DOHH2 (cell line): Measurements from ENCODE around the gene DYNLT2B.

ENCODE experiments used
- H3F3A ChIP-seq: fragments of 200-600 bp; sonication (generic), shearing (Covaris generic); 2 replicates; pipeline ENCODE4 v1.6.0; 2016; ENCODE audit warnings: antibody characterized with exemption, mild to moderate bottlenecking; ENCODE audit not compliant: control insufficient read depth, insufficient read depth
- H3K27ac ChIP-seq: fragments of 200-600 bp; sonication (generic); 2 replicates; pipeline ENCODE4 v1.5.1; 2014; ENCODE audit warnings: low read depth, mild to moderate bottlenecking, low read length, moderate library complexity
- H3K27me3 ChIP-seq: fragments of 200-600 bp; sonication (generic); 2 replicates; pipeline ENCODE4 v1.6.1; 2014; ENCODE audit warnings: mild to moderate bottlenecking, low read length, mixed read lengths; ENCODE audit not compliant: control insufficient read depth
- H3K36me3 ChIP-seq: fragments of 200-600 bp; sonication (generic); 2 replicates; pipeline ENCODE4 v1.6.1; 2014; ENCODE audit warnings: mild to moderate bottlenecking, low read length, moderate library complexity, mixed read lengths; ENCODE audit not compliant: control insufficient read depth
- H3K4me1 ChIP-seq: fragments of 200-600 bp; sonication (generic); 2 replicates; pipeline ENCODE4 v1.6.1; 2014; ENCODE audit warnings: mild to moderate bottlenecking, low read length, mixed read lengths; ENCODE audit not compliant: control insufficient read depth
- H3K4me2 ChIP-seq: fragments of 200-600 bp; sonication (generic); 2 replicates; pipeline ENCODE4 v1.6.0; 2014; ENCODE audit warnings: mild to moderate bottlenecking, low read length, moderate library complexity
- H3K4me3 ChIP-seq: fragments of 200-600 bp; sonication (generic); 2 replicates; pipeline ENCODE4 v1.5.1; 2014; ENCODE audit warnings: mild to moderate bottlenecking, low read length, mixed read lengths
- H3K79me2 ChIP-seq: fragments of 200-600 bp; sonication (generic); 2 replicates; pipeline ENCODE4 v1.6.1; 2014; ENCODE audit warnings: mild to moderate bottlenecking, low read length, mixed read lengths; ENCODE audit not compliant: control insufficient read depth
- H3K9me2 ChIP-seq: fragments of 200-600 bp; sonication (generic); replicated peaks from 2 replicates; pipeline ENCODE4 v1.6.1; 2014; ENCODE audit warnings: mild to moderate bottlenecking, low read length, mixed read lengths; ENCODE audit not compliant: control insufficient read depth
- H3K9me3 ChIP-seq: fragments of 200-600 bp; sonication (generic); 2 replicates; pipeline ENCODE4 v1.6.1; 2014; ENCODE audit warnings: antibody characterized with exemption, low read length, mixed read lengths; ENCODE audit not compliant: control insufficient read depth, insufficient read depth
- H4K20me1 ChIP-seq: fragments of 200-600 bp; sonication (generic); 2 replicates; pipeline ENCODE4 v1.6.0; 2014; ENCODE audit warnings: low read depth, mild to moderate bottlenecking, antibody characterized with exemption, low read length, moderate library complexity; ENCODE audit not compliant: control insufficient read depth, insufficient read depth
- EZH2phosphoT487 ChIP-seq: fragments of 200-600 bp; sonication (generic); IDR thresholded peaks from 2 replicates; pipeline ENCODE4 v1.6.1; 2017; ENCODE audit warnings: borderline replicate concordance, mild to moderate bottlenecking, antibody characterized with exemption, low read length, moderate library complexity, mixed read lengths
- TF ChIP-seq, protein P1 (sequence below): fragments of 200-600 bp; sonication (generic); IDR thresholded peaks from one replicate; pipeline ENCODE4 v1.5.1; 2014; ENCODE audit warnings: antibody characterized with exemption, mild to moderate bottlenecking, low read depth, low read length; ENCODE audit not compliant: poor library complexity, severe bottlenecking

The DYNLT2B gene

DNA sequence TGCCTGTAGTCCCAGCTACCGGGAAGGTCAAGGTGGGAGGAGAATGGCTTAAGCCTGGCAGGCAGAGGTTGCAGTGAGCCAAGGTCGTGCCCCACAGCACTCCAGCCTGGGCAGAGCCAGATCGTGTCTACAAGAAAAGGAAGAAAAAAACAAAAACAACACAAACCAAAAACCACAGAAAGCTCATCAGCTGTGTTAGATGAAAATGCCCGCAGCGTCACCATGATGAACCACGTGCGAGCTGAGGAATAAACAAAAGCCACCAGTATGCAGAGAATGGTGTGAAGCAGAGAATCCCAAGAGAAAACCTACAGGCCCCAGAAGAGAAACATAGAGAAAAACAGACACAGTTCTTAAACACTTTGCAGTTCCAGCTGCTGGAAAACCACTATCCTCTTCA, 39.9 kb upstream of the DYNLT2B start:
- Histone ChIP-seq H3K4me3 (no peak overlapping the region), H3K4me1 (no peaks in the 10 kb centered on the region), H3K9me3 (no peaks in the 10 kb centered on the region), H3K9me2 (no peaks in the 10 kb centered on the region), H3K36me3 (peaks cover 70% of the 10 kb centered on the region), H3K4me2 (no peak overlapping the region), H3K27ac (no peak overlapping the region), H4K20me1 (no peaks in the 10 kb centered on the region), H3K27me3 (no peaks in the 10 kb centered on the region), H3K79me2 (no peaks in the 10 kb centered on the region), H3F3A (no peaks in the 10 kb centered on the region)
- TF ChIP-seq EZH2phosphoT487, result no peak
- TF ChIP-seq, protein P1, sequence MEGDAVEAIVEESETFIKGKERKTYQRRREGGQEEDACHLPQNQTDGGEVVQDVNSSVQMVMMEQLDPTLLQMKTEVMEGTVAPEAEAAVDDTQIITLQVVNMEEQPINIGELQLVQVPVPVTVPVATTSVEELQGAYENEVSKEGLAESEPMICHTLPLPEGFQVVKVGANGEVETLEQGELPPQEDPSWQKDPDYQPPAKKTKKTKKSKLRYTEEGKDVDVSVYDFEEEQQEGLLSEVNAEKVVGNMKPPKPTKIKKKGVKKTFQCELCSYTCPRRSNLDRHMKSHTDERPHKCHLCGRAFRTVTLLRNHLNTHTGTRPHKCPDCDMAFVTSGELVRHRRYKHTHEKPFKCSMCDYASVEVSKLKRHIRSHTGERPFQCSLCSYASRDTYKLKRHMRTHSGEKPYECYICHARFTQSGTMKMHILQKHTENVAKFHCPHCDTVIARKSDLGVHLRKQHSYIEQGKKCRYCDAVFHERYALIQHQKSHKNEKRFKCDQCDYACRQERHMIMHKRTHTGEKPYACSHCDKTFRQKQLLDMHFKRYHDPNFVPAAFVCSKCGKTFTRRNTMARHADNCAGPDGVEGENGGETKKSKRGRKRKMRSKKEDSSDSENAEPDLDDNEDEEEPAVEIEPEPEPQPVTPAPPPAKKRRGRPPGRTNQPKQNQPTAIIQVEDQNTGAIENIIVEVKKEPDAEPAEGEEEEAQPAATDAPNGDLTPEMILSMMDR, result no peak

DNA sequence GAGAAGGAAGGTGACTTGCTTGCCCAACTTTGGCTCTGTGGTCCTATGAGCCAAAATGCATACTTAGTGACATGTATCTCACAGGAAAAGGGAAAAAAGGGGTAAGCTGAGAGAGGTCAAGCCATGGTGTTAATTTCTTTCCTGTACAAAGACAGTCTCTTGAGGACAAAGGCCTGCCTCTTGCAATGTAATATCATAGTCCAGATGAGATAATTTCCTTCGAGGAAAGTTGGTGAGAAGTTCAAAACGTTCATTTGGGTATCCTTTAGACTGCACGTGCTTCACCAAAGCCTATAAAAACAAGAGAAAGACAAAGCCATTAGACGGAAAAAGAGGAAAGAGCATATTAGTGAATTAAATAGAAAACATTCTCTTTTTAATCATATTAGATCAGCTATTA, 38.5 kb upstream of the DYNLT2B start:
- TF ChIP-seq, protein P1, result no peak
- no peak for TF ChIP-seq EZH2phosphoT487
- peaks cover 60% of the 10 kb centered on the region for H3K36me3 ChIP-seq
- H3K79me2 ChIP-seq, result no peaks in the 10 kb centered on the region

GRCh38 chr3:196355668-196356067, 37.6 kb upstream of the DYNLT2B start:
- no peaks in the 10 kb centered on the region for H3K9me3 ChIP-seq
- no peaks in the 10 kb centered on the region for H3F3A ChIP-seq
- no peak overlapping the region for H3K4me2 ChIP-seq
- H3K9me2 ChIP-seq, result no peaks in the 10 kb centered on the region
- no peak for TF ChIP-seq EZH2phosphoT487
- TF ChIP-seq, protein P1, result no peak
- no peaks in the 10 kb centered on the region for H3K79me2 ChIP-seq
- peaks cover 52% of the 10 kb centered on the region for H3K36me3 ChIP-seq
- no peaks in the 10 kb centered on the region for H3K27me3 ChIP-seq
- H3K4me3 ChIP-seq, result no peak overlapping the region
- H4K20me1 ChIP-seq, result no peaks in the 10 kb centered on the region
- H3K4me1 ChIP-seq, result no peaks in the 10 kb centered on the region
- no peak overlapping the region for H3K27ac ChIP-seq

More for the DNA sequence above, 38.5 kb upstream of the DYNLT2B start:
- Histone ChIP-seq H3K9me3 (no peaks in the 10 kb centered on the region), H3F3A (no peaks in the 10 kb centered on the region), H3K4me2 (no peak overlapping the region), H4K20me1 (no peaks in the 10 kb centered on the region), H3K4me1 (no peaks in the 10 kb centered on the region), H3K4me3 (no peak overlapping the region), H3K27me3 (no peaks in the 10 kb centered on the region), H3K27ac (no peak overlapping the region), H3K9me2 (no peaks in the 10 kb centered on the region)

DNA sequence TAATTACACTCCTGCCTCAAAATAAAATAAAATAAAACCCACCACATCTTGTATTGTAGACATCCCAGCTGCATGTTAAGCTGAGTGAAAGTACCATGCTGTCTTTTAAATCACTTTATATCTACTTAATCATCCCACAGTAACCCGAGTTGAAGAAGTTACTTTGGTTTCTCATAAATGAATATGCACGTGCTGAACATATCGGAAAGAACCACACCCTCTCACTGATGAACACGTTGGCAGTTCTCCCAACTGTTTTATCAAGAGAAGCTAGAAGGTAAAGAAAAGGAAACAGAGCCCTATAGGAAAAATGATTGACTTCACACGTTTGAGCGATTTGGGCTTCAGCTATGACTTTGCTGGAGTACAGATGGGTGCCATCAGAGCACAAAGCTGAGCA, 36.1 kb upstream of the DYNLT2B start:
- peaks cover 47% of the 10 kb centered on the region for H3K36me3 ChIP-seq
- no peak overlapping the region for H3K4me3 ChIP-seq
- no peaks in the 10 kb centered on the region for H3K4me1 ChIP-seq
- H3K9me3 ChIP-seq, result no peaks in the 10 kb centered on the region
- no peaks in the 10 kb centered on the region for H3F3A ChIP-seq
- no peak overlapping the region for H3K27ac ChIP-seq
- no peaks in the 10 kb centered on the region for H3K9me2 ChIP-seq
- TF ChIP-seq, protein P1, result no peak
- H3K27me3 ChIP-seq, result no peaks in the 10 kb centered on the region
- H3K79me2 ChIP-seq, result no peaks in the 10 kb centered on the region
- H4K20me1 ChIP-seq, result no peaks in the 10 kb centered on the region
- H3K4me2 ChIP-seq, result no peak overlapping the region
